Spleen (tissue), 11 donors: ENCODE results near the gene CDKN2A. TPM values are rescaled to one million over a fixed set of nuclear protein-coding genes. Genes with fewer than 3 reads are reported as not detected.

Experiments used
- DNase-seq: peaks from one replicate; pipeline ENCODE4 v3.0.0-alpha.2; 2020
- H3K27ac ChIP-seq, 8 donors: fragments of 200-600 bp; sonication (generic) in 7 of 8; 1 replicate in 4 of 8; 2 replicates in 4 of 8; pipeline versions ENCODE4 v1.5.0 to v1.8.0; 2016 to 2021; ENCODE audit warnings: inconsistent platforms in 4 of 8, mild to moderate bottlenecking in 4 of 8, moderate library complexity in 1 of 8
- H3K27me3 ChIP-seq, 7 donors: fragments of 200-600 bp; sonication (generic) in 6 of 7; replicated peaks in 1 of 7; 1 replicate in 4 of 7; 2 replicates in 3 of 7; pipeline versions ENCODE4 v1.5.0 to v1.8.0; 2016 to 2021; ENCODE audit warnings: inconsistent platforms in 3 of 7, mild to moderate bottlenecking in 1 of 7
- H3K36me3 ChIP-seq, 6 donors: fragments of 200-600 bp; sonication (generic) in 5 of 6; 1 replicate in 4 of 6; 2 replicates in 2 of 6; pipeline versions ENCODE4 v1.5.0 to v1.8.0; 2016 to 2021; ENCODE audit warnings: inconsistent platforms in 2 of 6
- H3K4me1 ChIP-seq, 6 donors: fragments of 200-600 bp; sonication (generic) in 5 of 6; 1 replicate in 3 of 6; 2 replicates in 3 of 6; pipeline versions ENCODE4 v1.5.0 to v1.8.0; 2016 to 2021; ENCODE audit warnings: inconsistent platforms in 3 of 6
- H3K4me3 ChIP-seq, 8 donors: fragments of 200-600 bp; sonication (generic) in 7 of 8; 1 replicate in 4 of 8; 2 replicates in 4 of 8; pipeline versions ENCODE4 v1.5.0 to v1.8.0; 2016 to 2021; ENCODE audit warnings: inconsistent platforms in 4 of 8, mild to moderate bottlenecking in 4 of 8, moderate library complexity in 2 of 8
- H3K9me3 ChIP-seq, 8 donors: fragments of 200-600 bp; sonication (generic) in 7 of 8; 1 replicate in 4 of 8; 2 replicates in 4 of 8; pipeline versions ENCODE4 v1.5.0 to v1.8.0; 2016 to 2021; ENCODE audit warnings: inconsistent platforms in 4 of 8
- POLR2A ChIP-seq, 3 donors: fragments of 450-650 bp; IDR thresholded peaks; one replicate each; pipeline ENCODE4 v1.5.1; 2017; ENCODE audit warnings: antibody characterized with exemption in 3 of 3, mild to moderate bottlenecking in 1 of 3
- POLR2AphosphoS5 ChIP-seq, 3 donors: sonication (generic); formaldehyde crosslinking; IDR thresholded peaks; one replicate each; pipeline ENCODE4 v1.5.1; 2017; ENCODE audit warnings: antibody characterized with exemption in 3 of 3
- WGBS, 5 donors: extraction: QIAGEN DNeasy Blood & Tissue Kit in 3 of 5; methylation state at CpG; one replicate each; pipeline versions ENCODE4 v1.1.5 to v1.1.7; 2013 to 2018; 5-methylcytosine and 5-hydroxymethylcytosine counted together
- intact Hi-C: fragments of 100-400 bp; cut with DNase I; formaldehyde crosslinking; loops from one replicate; pipeline ENCODE4 v1.15.0; 2023; ENCODE audit warnings: low total_unique reads
- polyA plus RNA-seq, 3 donors: library from polyadenylated mRNA; stranded (reverse); fragments of 200-250 nt; gene quantifications; one replicate each; pipeline ENCODE4 v1.2.1, GENCODE V29; 2013
- total RNA-seq, 7 donors: library from RNA; depleted of rRNA in 3 of 7; stranded (reverse); fragments of >200 nt in 3 of 7; fragmentation: NEBNext Ultra II Directional in 4 of 7; extraction: Animal tissue kit (Norgen Biotek cat#: 25700) in 4 of 7; gene quantifications; one replicate each; pipeline versions ENCODE4 v1.1.0 to v1.2.1, GENCODE V29; 2016 to 2021
- TF ChIP-seq, protein P1 (sequence below), 11 experiments: fragments of 200-600 bp in 7 of 11; fragments of 450-650 bp in 4 of 11; sonication (generic) in 4 of 11; IDR thresholded peaks in 8 of 11; conservative IDR thresholded peaks in 3 of 11; 1 replicate in 7 of 11; 2 replicates in 4 of 11; pipeline versions ENCODE4 v1.4.0 to v1.8.0; 2016 to 2021; ENCODE audit warnings: antibody characterized with exemption in 11 of 11, inconsistent platforms in 4 of 11, mild to moderate bottlenecking in 1 of 11
- donor health status: healthy with polysubstance abuse.
- donor health status: DM: no; HTN: no; CAD: no; lungs with moderate emphysema.
- donor health status: DM: no; HTN: no; CAD: no.
- donor health status: Bipolar disorder and iron deficiency.
- donor health status: healthy.
- donor health status: DM: no; HTN: no; CAD: no.
- donor health status: DM: yes; HTN: yes; CAD: no.

Gene CDKN2A
- total and polyA plus RNA-seq, 10 donors, result 2.3 to 19.7 (median 7.0) TPM

DNA sequence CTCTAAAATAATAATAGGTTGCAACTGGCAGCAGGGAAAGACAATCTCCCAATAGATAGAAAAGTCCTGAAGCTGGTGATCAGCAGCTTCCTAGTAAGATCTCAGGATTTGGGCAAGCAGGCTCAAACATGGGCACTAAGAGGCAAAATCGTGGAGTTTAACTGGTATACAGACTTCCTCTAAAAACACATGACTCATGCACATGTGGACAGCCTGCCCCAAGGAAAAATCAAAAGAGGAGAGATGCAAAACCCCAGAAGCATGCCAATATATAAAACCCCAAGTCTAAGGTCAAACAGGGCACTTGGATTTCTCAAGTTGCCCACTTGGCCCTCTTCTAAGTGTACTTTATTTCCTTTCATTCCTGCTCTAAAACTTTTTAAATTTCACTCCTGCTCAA lies 62.8 kb downstream of the CDKN2A start:
- Histone ChIP-seq H3K4me1 (no peaks in the 10 kb centered on the region), H3K27me3 (no peaks in the 10 kb centered on the region), H3K36me3 (peaks cover 0 to 17% (median 0%) of the 10 kb centered on the region in 6 donors), H3K27ac (no peak overlapping the region), H3K9me3 (no peaks in the 10 kb centered on the region), H3K4me3 (no peak overlapping the region)
- DNase-seq, result no peak
- intact Hi-C loops, result no loop called here
- TF ChIP-seq POLR2AphosphoS5 (IDR thresholded peaks at IDR 0.05) (no peak), POLR2A (IDR thresholded peaks at IDR 0.05) (no peak)
- TF ChIP-seq, protein P1, sequence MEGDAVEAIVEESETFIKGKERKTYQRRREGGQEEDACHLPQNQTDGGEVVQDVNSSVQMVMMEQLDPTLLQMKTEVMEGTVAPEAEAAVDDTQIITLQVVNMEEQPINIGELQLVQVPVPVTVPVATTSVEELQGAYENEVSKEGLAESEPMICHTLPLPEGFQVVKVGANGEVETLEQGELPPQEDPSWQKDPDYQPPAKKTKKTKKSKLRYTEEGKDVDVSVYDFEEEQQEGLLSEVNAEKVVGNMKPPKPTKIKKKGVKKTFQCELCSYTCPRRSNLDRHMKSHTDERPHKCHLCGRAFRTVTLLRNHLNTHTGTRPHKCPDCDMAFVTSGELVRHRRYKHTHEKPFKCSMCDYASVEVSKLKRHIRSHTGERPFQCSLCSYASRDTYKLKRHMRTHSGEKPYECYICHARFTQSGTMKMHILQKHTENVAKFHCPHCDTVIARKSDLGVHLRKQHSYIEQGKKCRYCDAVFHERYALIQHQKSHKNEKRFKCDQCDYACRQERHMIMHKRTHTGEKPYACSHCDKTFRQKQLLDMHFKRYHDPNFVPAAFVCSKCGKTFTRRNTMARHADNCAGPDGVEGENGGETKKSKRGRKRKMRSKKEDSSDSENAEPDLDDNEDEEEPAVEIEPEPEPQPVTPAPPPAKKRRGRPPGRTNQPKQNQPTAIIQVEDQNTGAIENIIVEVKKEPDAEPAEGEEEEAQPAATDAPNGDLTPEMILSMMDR (IDR thresholded peaks at IDR 0.05 in 8 of 11, conservative IDR thresholded peaks at IDR 0.05 in 3 of 11), result no peak
- 71 to 92% (median 77%) methylated on average over 1 of the region's 1 CpG for WGBS, 5 donors

DNA sequence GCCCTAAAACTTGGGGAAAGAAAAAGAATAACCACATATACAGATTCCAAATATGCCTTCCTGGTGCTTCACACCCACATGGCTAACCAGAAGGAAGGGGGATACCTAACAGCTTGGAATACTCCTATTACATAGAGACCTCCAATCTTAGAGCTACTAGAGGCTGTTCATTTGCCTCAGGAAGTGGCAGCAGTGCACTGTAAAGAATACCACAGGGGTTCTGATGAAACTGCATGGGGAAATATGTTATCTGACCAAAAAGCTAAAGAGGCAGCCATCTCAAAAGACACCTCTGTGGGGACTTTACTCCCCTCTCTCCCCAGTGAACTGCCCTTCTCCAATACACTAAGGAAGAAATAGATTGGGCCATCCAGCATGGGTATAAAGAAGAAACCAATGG lies 66.4 kb downstream of the CDKN2A start:
- intact Hi-C loops, result no loop called here
- DNase-seq, result no peak
- TF ChIP-seq POLR2A (IDR thresholded peaks at IDR 0.05) (no peak), POLR2AphosphoS5 (IDR thresholded peaks at IDR 0.05) (no peak)
- TF ChIP-seq, protein P1 (IDR thresholded peaks at IDR 0.05 in 8 of 11, conservative IDR thresholded peaks at IDR 0.05 in 3 of 11), result no peak
- no peaks in the 10 kb centered on the region for H3K4me1 ChIP-seq
- no peak overlapping the region for H3K4me3 ChIP-seq
- H3K27ac ChIP-seq, result no peak overlapping the region
- no peaks in the 10 kb centered on the region for H3K9me3 ChIP-seq
- no peaks in the 10 kb centered on the region for H3K27me3 ChIP-seq
- peaks cover 0 to 17% (median 0%) of the 10 kb centered on the region in 6 donors for H3K36me3 ChIP-seq

DNA sequence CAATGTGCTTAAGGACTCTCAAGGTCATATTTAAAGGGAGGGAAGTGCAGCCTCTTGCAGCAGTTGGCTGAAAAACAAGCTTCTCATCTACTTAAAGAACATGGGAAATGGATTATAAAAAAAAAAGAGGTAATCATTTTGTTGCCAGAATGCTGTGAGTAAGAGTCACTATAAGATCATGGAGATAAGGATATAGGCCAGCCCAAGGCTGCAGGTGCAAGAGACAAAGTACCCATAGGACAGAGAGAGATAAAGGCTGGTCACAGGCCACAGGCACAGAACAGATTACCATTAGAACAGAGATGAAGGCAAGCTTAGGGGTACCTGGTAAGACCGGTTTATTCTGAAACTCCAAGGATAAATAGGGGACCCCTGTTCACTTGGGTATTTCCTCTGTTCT lies 70.5 kb downstream of the CDKN2A start:
- intact Hi-C loops, result no loop called here
- H3K4me3 ChIP-seq, result no peak overlapping the region
- TF ChIP-seq POLR2A (IDR thresholded peaks at IDR 0.05), result no peak
- TF ChIP-seq, protein P1 (IDR thresholded peaks at IDR 0.05 in 8 of 11, conservative IDR thresholded peaks at IDR 0.05 in 3 of 11), result no peak
- no peak for TF ChIP-seq POLR2AphosphoS5 (IDR thresholded peaks at IDR 0.05)
- 81 to 96% (median 95%) methylated on average over 1 of the region's 1 CpG for WGBS, 5 donors
- peaks cover 0 to 13% (median 7%) of the 10 kb centered on the region in 6 donors for H3K4me1 ChIP-seq
- no peak overlapping the region for H3K27ac ChIP-seq
- DNase-seq, result no peak
- H3K36me3 ChIP-seq, result no peaks in the 10 kb centered on the region
- H3K9me3 ChIP-seq, result peaks cover 0 to 3% (median 0%) of the 10 kb centered on the region in 8 donors
- H3K27me3 ChIP-seq, result no peaks in the 10 kb centered on the region

DNA sequence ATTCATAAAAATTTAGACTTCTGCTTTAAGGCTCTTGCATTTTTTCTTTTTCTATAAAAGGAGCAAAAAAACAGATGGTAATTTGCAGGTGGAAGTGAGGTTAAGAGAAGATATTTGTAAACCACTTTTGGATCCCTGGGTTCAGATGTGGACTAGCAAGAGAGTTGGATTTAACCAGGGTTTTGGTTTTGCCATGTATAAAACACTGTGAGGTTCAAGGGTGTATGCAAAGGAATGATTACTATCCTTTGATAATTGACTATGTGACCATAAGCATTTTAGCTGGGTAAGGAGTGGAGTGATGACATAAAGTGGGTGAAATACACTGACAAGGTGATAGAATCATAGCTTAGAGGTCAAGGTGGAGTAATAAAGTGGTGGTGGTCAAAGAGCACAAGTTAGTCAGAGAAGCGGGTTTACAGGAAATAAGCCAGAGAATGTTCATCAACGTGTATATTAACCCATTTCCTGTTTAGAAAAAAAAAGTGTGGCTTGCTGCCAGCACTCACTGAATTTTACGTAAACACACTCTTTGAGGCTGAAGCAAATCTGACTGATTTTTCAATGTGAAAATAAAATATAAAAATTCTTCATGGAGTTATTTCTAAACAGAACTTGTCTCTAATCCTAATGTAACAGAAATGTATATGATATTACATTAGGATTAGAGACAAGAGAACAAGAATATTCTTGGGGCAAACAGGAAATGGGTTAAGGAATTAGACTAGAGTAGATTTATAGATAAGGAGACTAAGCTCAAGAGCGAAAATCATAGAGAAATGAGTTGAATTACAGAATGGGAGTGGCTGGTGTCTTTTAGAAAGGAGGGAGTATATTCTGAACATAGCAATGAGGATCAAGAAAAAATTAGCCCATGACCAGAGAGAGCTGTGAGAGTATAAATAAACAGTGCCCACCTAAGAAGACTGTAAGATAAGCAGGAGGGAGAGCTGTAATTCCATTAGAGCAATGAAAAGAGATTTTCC lies 74.5 kb downstream of the CDKN2A start:
- Histone ChIP-seq H3K27me3 (no peaks in the 10 kb centered on the region), H3K9me3 (peaks cover 0 to 39% (median 20%) of the 10 kb centered on the region in 8 donors), H3K4me1 (peaks cover 0 to 13% (median 7%) of the 10 kb centered on the region in 6 donors), H3K4me3 (no peak overlapping the region), H3K27ac (peak overlapping the region in 3 of 8 donors; percentile 39 to 52 (median 44)), H3K36me3 (no peaks in the 10 kb centered on the region)
- 4 to 8% (median 5%) methylated on average over 4 of the region's 4 CpGs for WGBS, 5 donors
- intact Hi-C loops, result no loop called here
- no peak for DNase-seq
- TF ChIP-seq POLR2AphosphoS5 (IDR thresholded peaks at IDR 0.05) (no peak), POLR2A (IDR thresholded peaks at IDR 0.05) (no peak)
- TF ChIP-seq, protein P1 (IDR thresholded peaks at IDR 0.05 in 8 of 11, conservative IDR thresholded peaks at IDR 0.05 in 3 of 11), result no peak
